GM18502 (cell line): ENCODE results near the gene PTH1R.
"Not testable (repeated sequence)": the region's sequence is repeated elsewhere in the genome, so short reads cannot be mapped to it uniquely, and the experiment has no call there.

Experiments used
- ATAC-seq: cut with Tn5 transposase; IDR thresholded peaks from one replicate; pipeline ENCODE4 v1.9.1; 2021; ENCODE audit warnings: mild to moderate bottlenecking; ENCODE audit not compliant: unreplicated experiment, poor library complexity

Gene PTH1R

GRCh38 chr3:46908294-46908985 is 30.9 kb downstream of the PTH1R start:
- no peak for ATAC-seq

- no peak for ATAC-seq
Measured at GRCh38 chr3:46908986-46909534, 31.5 kb downstream of the PTH1R start.

GRCh38 chr3:46909535-46910161 is 32.1 kb downstream of the PTH1R start:
- no peak for ATAC-seq

GRCh38 chr3:46910166-46910760 is 32.7 kb downstream of the PTH1R start:
- no peak for ATAC-seq

GRCh38 chr3:46910914-46911313 is 33.4 kb downstream of the PTH1R start:
- ATAC-seq, result not testable (repeated sequence)

GRCh38 chr3:46912986-46913385 is 35.5 kb downstream of the PTH1R start:
- no peak for ATAC-seq

GRCh38 chr3:46913644-46914043 is 36.1 kb downstream of the PTH1R start:
- no peak for ATAC-seq

GRCh38 chr3:46914849-46915248 is 37.3 kb downstream of the PTH1R start:
- ATAC-seq, result no peak

GRCh38 chr3:46915297-46915822 is 37.8 kb downstream of the PTH1R start:
- no peak for ATAC-seq

- no peak for ATAC-seq
Measured at GRCh38 chr3:46916278-46916677, 38.8 kb downstream of the PTH1R start.

GRCh38 chr3:46916799-46917198 is 39.3 kb downstream of the PTH1R start:
- ATAC-seq, result no peak

GRCh38 chr3:46917257-46917656 is 39.7 kb downstream of the PTH1R start:
- no peak for ATAC-seq

GRCh38 chr3:46918202-46918601 is 40.7 kb downstream of the PTH1R start:
- ATAC-seq, result no peak

- no peak for ATAC-seq
Measured at GRCh38 chr3:46918634-46919033, 41.1 kb downstream of the PTH1R start.

GRCh38 chr3:46921041-46921440 is 43.5 kb downstream of the PTH1R start:
- no peak for ATAC-seq

- no peak for ATAC-seq
Measured at GRCh38 chr3:46921871-46922271, 44.4 kb downstream of the PTH1R start.

GRCh38 chr3:46922426-46922825 is 44.9 kb downstream of the PTH1R start:
- no peak for ATAC-seq

GRCh38 chr3:46922871-46923558 is 45.5 kb downstream of the PTH1R start:
- no peak for ATAC-seq

GRCh38 chr3:46923559-46924350 is 46.2 kb downstream of the PTH1R start:
- no peak for ATAC-seq
